Measurements from ENCODE around the gene PDE6A.

Gene PDE6A

GRCh38 chr5:149870697-149871096, 73.9 kb downstream of the PDE6A start:
- Histone ChIP-seq H3K27me3 (ENCODE audit: control insufficient read depth, low read length) (peaks cover 3% of the 10 kb centered on the region; the same call in 1 of the 2 replicates), H4K20me1 (ENCODE audit: control insufficient read depth, insufficient read depth, low read depth, low read length) (no peaks in the 10 kb centered on the region), H3K9me2 (replicated peaks; ENCODE audit: control insufficient read depth, low read length) (no peaks in the 10 kb centered on the region), H3K4me2 (ENCODE audit: low read length) (no peak overlapping the region), H3K4me1 (ENCODE audit: control insufficient read depth, low read length) (no peaks in the 10 kb centered on the region), H3K79me2 (ENCODE audit: control insufficient read depth, low read length) (no peaks in the 10 kb centered on the region), H3K4me3 (ENCODE audit: low read length) (no peak overlapping the region), H3F3A (ENCODE audit: control insufficient read depth, insufficient read depth) (no peaks in the 10 kb centered on the region), H3K9me3 (ENCODE audit: control insufficient read depth, insufficient read depth, low read length) (no peaks in the 10 kb centered on the region), H3K36me3 (ENCODE audit: control insufficient read depth, low read length) (no peaks in the 10 kb centered on the region), H3K27ac (ENCODE audit: low read depth, low read length) (no peak overlapping the region)
- TF ChIP-seq CTCF (IDR thresholded peaks at IDR 0.05; ENCODE audit: low read depth, low read length, poor library complexity, severe bottlenecking) (no peak), EZH2phosphoT487 (IDR thresholded peaks at IDR 0.05; ENCODE audit: borderline replicate concordance, low read length) (no peak)

- no peaks in the 10 kb centered on the region for H3K79me2 ChIP-seq (ENCODE audit: control insufficient read depth, low read length)
- TF ChIP-seq CTCF (IDR thresholded peaks at IDR 0.05; ENCODE audit: low read depth, low read length, poor library complexity, severe bottlenecking) (no peak), EZH2phosphoT487 (IDR thresholded peaks at IDR 0.05; ENCODE audit: borderline replicate concordance, low read length) (no peak)
- H3K9me3 ChIP-seq (ENCODE audit: control insufficient read depth, insufficient read depth, low read length): no peaks in the 10 kb centered on the region
- no peak overlapping the region for H3K4me3 ChIP-seq (ENCODE audit: low read length)
- no peaks in the 10 kb centered on the region for H3K9me2 ChIP-seq (replicated peaks; ENCODE audit: control insufficient read depth, low read length)
- peaks cover 3% of the 10 kb centered on the region; the same call in 1 of the 2 replicates for H3K27me3 ChIP-seq (ENCODE audit: control insufficient read depth, low read length)
- no peak overlapping the region for H3K4me2 ChIP-seq (ENCODE audit: low read length)
- no peak overlapping the region for H3K27ac ChIP-seq (ENCODE audit: low read depth, low read length)
- no peaks in the 10 kb centered on the region for H3K36me3 ChIP-seq (ENCODE audit: control insufficient read depth, low read length)
- no peaks in the 10 kb centered on the region for H3F3A ChIP-seq (ENCODE audit: control insufficient read depth, insufficient read depth)
- no peaks in the 10 kb centered on the region for H4K20me1 ChIP-seq (ENCODE audit: control insufficient read depth, insufficient read depth, low read depth, low read length)
- H3K4me1 ChIP-seq (ENCODE audit: control insufficient read depth, low read length): no peaks in the 10 kb centered on the region
Measured at GRCh38 chr5:149870232-149870631, 74.4 kb downstream of the PDE6A start.

- peaks cover 3% of the 10 kb centered on the region; the same call in 1 of the 2 replicates for H3K27me3 ChIP-seq (ENCODE audit: control insufficient read depth, low read length)
- H3F3A ChIP-seq (ENCODE audit: control insufficient read depth, insufficient read depth): no peaks in the 10 kb centered on the region
- H3K27ac ChIP-seq (ENCODE audit: low read depth, low read length): no peak overlapping the region
- no peaks in the 10 kb centered on the region for H3K9me2 ChIP-seq (replicated peaks; ENCODE audit: control insufficient read depth, low read length)
- no peaks in the 10 kb centered on the region for H3K4me1 ChIP-seq (ENCODE audit: control insufficient read depth, low read length)
- no peak for TF ChIP-seq EZH2phosphoT487 (IDR thresholded peaks at IDR 0.05; ENCODE audit: borderline replicate concordance, low read length)
- TF ChIP-seq CTCF (IDR thresholded peaks at IDR 0.05; ENCODE audit: low read depth, low read length, poor library complexity, severe bottlenecking): no peak
- H4K20me1 ChIP-seq (ENCODE audit: control insufficient read depth, insufficient read depth, low read depth, low read length): no peaks in the 10 kb centered on the region
- H3K9me3 ChIP-seq (ENCODE audit: control insufficient read depth, insufficient read depth, low read length): no peaks in the 10 kb centered on the region
- H3K4me3 ChIP-seq (ENCODE audit: low read length): no peak overlapping the region
- H3K36me3 ChIP-seq (ENCODE audit: control insufficient read depth, low read length): no peaks in the 10 kb centered on the region
- H3K4me2 ChIP-seq (ENCODE audit: low read length): no peak overlapping the region
- H3K79me2 ChIP-seq (ENCODE audit: control insufficient read depth, low read length): no peaks in the 10 kb centered on the region
Measured at GRCh38 chr5:149869411-149869821, 75.2 kb downstream of the PDE6A start.

Data from DOHH2 (cell line).